ENCODE measurements around the gene DACH1. TPM values are rescaled to one million over a fixed set of nuclear protein-coding genes. Genes with fewer than 3 reads are reported as not detected.

The DACH1 gene
- total RNA-seq, 1 experiment from 2014 or later, result not detected

DNA sequence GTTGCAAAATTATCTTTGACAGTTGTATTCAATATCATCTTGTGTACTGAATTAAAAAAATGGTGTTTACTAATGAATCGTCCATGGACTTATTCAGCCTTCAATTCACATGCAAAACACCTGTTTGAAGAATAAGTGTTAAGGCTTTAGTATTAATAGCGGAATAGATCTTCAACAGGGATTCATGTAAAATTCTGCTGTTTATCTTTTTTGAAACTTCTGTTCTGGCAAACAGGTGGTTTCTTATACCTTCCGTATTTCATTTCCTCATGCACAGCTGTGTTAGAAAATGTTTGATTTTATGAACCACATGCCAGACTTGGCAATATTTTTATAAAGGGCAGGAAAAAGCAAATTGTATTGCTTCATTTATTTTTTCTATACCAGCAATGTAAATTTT is 255.7 kb downstream of the DACH1 start:
- POLR2A ChIA-PET, result no interaction called here
- H3K79me2 ChIP-seq (ENCODE audit: insufficient read depth, low read length), result no peaks in the 10 kb centered on the region
- ATAC-seq (no peak), DNase-seq (ENCODE audit: low read depth, low spot score) (no peak)
- TF ChIP-seq, protein P1, sequence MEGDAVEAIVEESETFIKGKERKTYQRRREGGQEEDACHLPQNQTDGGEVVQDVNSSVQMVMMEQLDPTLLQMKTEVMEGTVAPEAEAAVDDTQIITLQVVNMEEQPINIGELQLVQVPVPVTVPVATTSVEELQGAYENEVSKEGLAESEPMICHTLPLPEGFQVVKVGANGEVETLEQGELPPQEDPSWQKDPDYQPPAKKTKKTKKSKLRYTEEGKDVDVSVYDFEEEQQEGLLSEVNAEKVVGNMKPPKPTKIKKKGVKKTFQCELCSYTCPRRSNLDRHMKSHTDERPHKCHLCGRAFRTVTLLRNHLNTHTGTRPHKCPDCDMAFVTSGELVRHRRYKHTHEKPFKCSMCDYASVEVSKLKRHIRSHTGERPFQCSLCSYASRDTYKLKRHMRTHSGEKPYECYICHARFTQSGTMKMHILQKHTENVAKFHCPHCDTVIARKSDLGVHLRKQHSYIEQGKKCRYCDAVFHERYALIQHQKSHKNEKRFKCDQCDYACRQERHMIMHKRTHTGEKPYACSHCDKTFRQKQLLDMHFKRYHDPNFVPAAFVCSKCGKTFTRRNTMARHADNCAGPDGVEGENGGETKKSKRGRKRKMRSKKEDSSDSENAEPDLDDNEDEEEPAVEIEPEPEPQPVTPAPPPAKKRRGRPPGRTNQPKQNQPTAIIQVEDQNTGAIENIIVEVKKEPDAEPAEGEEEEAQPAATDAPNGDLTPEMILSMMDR (IDR thresholded peaks at IDR 0.05 in 2 of 3, conservative IDR thresholded peaks at IDR 0.05 in 1 of 3; ENCODE audit: borderline replicate concordance in 1 of 3, insufficient read depth in 1 of 3, low read depth in 2 of 3, low read length in 2 of 3), result no peak
- H3K9ac ChIP-seq (ENCODE audit: low read length), result no peak overlapping the region
- H3K27me3 ChIP-seq (ENCODE audit: insufficient read depth, low read length), result no peaks in the 10 kb centered on the region
- RAD21 ChIA-PET (ENCODE audit: low non-redundant PET in 1 of 2, low total read pairs in 2 of 2, uncharacterized antibody in 2 of 2, unreplicated experiment in 2 of 2), result no interaction called here
- H3K27ac ChIP-seq (ENCODE audit: low read depth, low read length), result no peak overlapping the region
- no peaks in the 10 kb centered on the region for H3K9me2 ChIP-seq (ENCODE audit: insufficient read depth)
- no peak overlapping the region for H3K4me3 ChIP-seq (replicated peaks in 1 of 2; ENCODE audit: low read depth in 1 of 2, low read length in 2 of 2)
- H4K20me1 ChIP-seq (ENCODE audit: insufficient read depth), result no peaks in the 10 kb centered on the region
- H2AFZ ChIP-seq (ENCODE audit: low read depth, low read length, poor library complexity, severe bottlenecking), result no peak overlapping the region
- CTCF ChIA-PET, result no interaction called here
- no peak overlapping the region for H3K4me2 ChIP-seq (ENCODE audit: low read length)
- H3K36me3 ChIP-seq (ENCODE audit: control insufficient read depth in 1 of 2, insufficient read depth in 2 of 2, low read length in 2 of 2), result no peaks in the 10 kb centered on the region
- no TSS peak for BruUV-seq (replicated peaks)
- no peaks in the 10 kb centered on the region for H3K9me3 ChIP-seq (ENCODE audit: control insufficient read depth in 1 of 2, insufficient read depth in 1 of 2, low read depth in 1 of 2, low read length in 2 of 2)
- H3K4me1 ChIP-seq (ENCODE audit: control insufficient read depth in 1 of 2, insufficient read depth in 2 of 2, low read length in 2 of 2), result no peaks in the 10 kb centered on the region
- intact Hi-C loops (cut with micrococcal nuclease), result no loop called here

- no peak overlapping the region for H3K27ac ChIP-seq (ENCODE audit: low read depth, low read length)
- no peaks in the 10 kb centered on the region for H3K4me1 ChIP-seq (ENCODE audit: control insufficient read depth in 1 of 2, insufficient read depth in 2 of 2, low read length in 2 of 2)
- intact Hi-C loops (cut with micrococcal nuclease), result no loop called here
- no peaks in the 10 kb centered on the region for H3K27me3 ChIP-seq (ENCODE audit: insufficient read depth, low read length)
- POLR2A ChIA-PET, result no interaction called here
- ATAC-seq, result no peak
- no peak overlapping the region for H3K4me2 ChIP-seq (ENCODE audit: low read length)
- H3K79me2 ChIP-seq (ENCODE audit: insufficient read depth, low read length), result no peaks in the 10 kb centered on the region
- RAD21 ChIA-PET (ENCODE audit: low non-redundant PET in 1 of 2, low total read pairs in 2 of 2, uncharacterized antibody in 2 of 2, unreplicated experiment in 2 of 2), result no interaction called here
- no TSS peak for BruUV-seq (replicated peaks)
- H2AFZ ChIP-seq (ENCODE audit: low read depth, low read length, poor library complexity, severe bottlenecking), result no peak overlapping the region
- H3K9me2 ChIP-seq (ENCODE audit: insufficient read depth), result no peaks in the 10 kb centered on the region
- H3K4me3 ChIP-seq (replicated peaks in 1 of 2; ENCODE audit: low read depth in 1 of 2, low read length in 2 of 2), result no peak overlapping the region
- no peak for DNase-seq (ENCODE audit: low read depth, low spot score)
- no peaks in the 10 kb centered on the region for H3K36me3 ChIP-seq (ENCODE audit: control insufficient read depth in 1 of 2, insufficient read depth in 2 of 2, low read length in 2 of 2)
- no peaks in the 10 kb centered on the region for H4K20me1 ChIP-seq (ENCODE audit: insufficient read depth)
- no peak overlapping the region for H3K9ac ChIP-seq (ENCODE audit: low read length)
- TF ChIP-seq SP1 (IDR thresholded peaks at IDR 0.05; ENCODE audit: low read depth), result no peak
- no peak for TF ChIP-seq ZNF274 (IDR thresholded peaks at IDR 0.05; ENCODE audit: low read depth, low read length)
- TF ChIP-seq CBX3 (IDR thresholded peaks at IDR 0.05; ENCODE audit: low read depth), result no peak
- TF ChIP-seq, protein P1 (IDR thresholded peaks at IDR 0.05 in 2 of 3, conservative IDR thresholded peaks at IDR 0.05 in 1 of 3; ENCODE audit: borderline replicate concordance in 1 of 3, insufficient read depth in 1 of 3, low read depth in 2 of 3, low read length in 2 of 3), result no peak
- no peak for TF ChIP-seq FOSL1 (IDR thresholded peaks at IDR 0.05; ENCODE audit: low read depth)
- TF ChIP-seq POLR2A (IDR thresholded peaks at IDR 0.05; ENCODE audit: borderline replicate concordance, extremely low read depth, insufficient read depth, insufficient read length), result no peak
- TF ChIP-seq, protein P2, sequence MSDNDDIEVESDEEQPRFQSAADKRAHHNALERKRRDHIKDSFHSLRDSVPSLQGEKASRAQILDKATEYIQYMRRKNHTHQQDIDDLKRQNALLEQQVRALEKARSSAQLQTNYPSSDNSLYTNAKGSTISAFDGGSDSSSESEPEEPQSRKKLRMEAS (IDR thresholded peaks at IDR 0.05), result no peak
- TF ChIP-seq JUND (IDR thresholded peaks at IDR 0.05), result no peak
- TF ChIP-seq SIN3A (IDR thresholded peaks at IDR 0.05; ENCODE audit: low read depth), result no peak
- no peak for TF ChIP-seq ELF1 (IDR thresholded peaks at IDR 0.05; ENCODE audit: borderline replicate concordance, low read depth)
- CTCF ChIA-PET, result no interaction called here
- no peaks in the 10 kb centered on the region for H3K9me3 ChIP-seq (ENCODE audit: control insufficient read depth in 1 of 2, insufficient read depth in 1 of 2, low read depth in 1 of 2, low read length in 2 of 2)
Observed at GRCh38 chr13:71610876-71611275, 256.1 kb downstream of the DACH1 start.

Measured in HCT116 (cell line).